ENCODE results near the gene MAP9. TPM values are rescaled to one million over a fixed set of nuclear protein-coding genes. Genes with fewer than 3 reads are reported as not detected.
"Not testable (repeated sequence)": the region's sequence is repeated elsewhere in the genome, so short reads cannot be mapped to it uniquely, and the experiment has no call there.

Gene MAP9
- polyA plus RNA-seq (2013): 10.6 and 10.9 TPM in 2 replicates

- no CpG with 5 or more reads among the region's 66 CpGs for WGBS (ENCODE audit: extremely low coverage, insufficient coverage, insufficient read length)
- Histone ChIP-seq H2BK5ac (ENCODE audit: low read depth, low read length, poor library complexity) (no peak within 1 kb of the TSS), H2AK5ac (ENCODE audit: low read length) (no peak within 1 kb of the TSS), H3K27ac (ENCODE audit: low read depth, low read length) (no peak within 1 kb of the TSS), H3K36me3 (ENCODE audit: control insufficient read depth in 1 of 2, insufficient read depth in 2 of 2, low read length in 2 of 2) (no peaks in the 10 kb centered on the region), H3K27me3 (ENCODE audit: insufficient read depth, low read length) (no peaks in the 10 kb centered on the region), H3K79me1 (ENCODE audit: low read length) (peaks cover 1% of the 10 kb centered on the region), H3K9ac (ENCODE audit: low read length) (peak within 1 kb of the TSS; percentile 21), H3K9me3 (ENCODE audit: insufficient read depth, low read depth, low read length) (no peaks in the 10 kb centered on the region), H3K23ac (ENCODE audit: low read length) (no peak within 1 kb of the TSS), H2AFZ (ENCODE audit: insufficient read depth, low read length, poor library complexity) (peak within 1 kb of the TSS; percentile 46), H3K14ac (ENCODE audit: low read length) (no peak within 1 kb of the TSS), H4K8ac (ENCODE audit: low read depth, low read length) (peak within 1 kb of the TSS; percentile 75), H2BK120ac (ENCODE audit: insufficient read depth, low read length, poor library complexity) (no peak within 1 kb of the TSS), H3K4me3 (ENCODE audit: low read depth, low read length) (peak within 1 kb of the TSS; percentile 82), H3K4me1 (ENCODE audit: control insufficient read depth in 1 of 2, insufficient read depth in 2 of 2, low read length in 2 of 2) (no peaks in the 10 kb centered on the region), H4K91ac (ENCODE audit: low read depth, low read length) (peak within 1 kb of the TSS; percentile 22), H4K12ac (ENCODE audit: low read depth, low read length) (no peak within 1 kb of the TSS), H3K18ac (ENCODE audit: low read length) (no peak within 1 kb of the TSS), H3K79me2 (ENCODE audit: control insufficient read depth, insufficient read depth, low read length, poor library complexity) (peaks cover 2% of the 10 kb centered on the region), H2BK12ac (ENCODE audit: low read length) (no peak within 1 kb of the TSS), H3K4me2 (ENCODE audit: low read length) (peak within 1 kb of the TSS; percentile 60), H3K4ac (ENCODE audit: low read depth, low read length) (no peak within 1 kb of the TSS)
- peak; percentile 73 to 79 for DNase-seq
Measured at GRCh38 chr4:155376387-155377268, at the start of gene MAP9. Gene MAP9 (minus strand): TSS chr4:155376965. CDS start chr4:155375850, 1,115 bp downstream.

GRCh38 chr4:155424778-155425177 is 48.0 kb upstream of the MAP9 start:
- not testable (repeated sequence) for H3K79me2 ChIP-seq (ENCODE audit: control insufficient read depth, insufficient read depth, low read length, poor library complexity); H3K4me1 ChIP-seq (ENCODE audit: control insufficient read depth in 1 of 2, insufficient read depth in 2 of 2, low read length in 2 of 2); H3K9me3 ChIP-seq (ENCODE audit: insufficient read depth, low read depth, low read length); H3K23ac ChIP-seq (ENCODE audit: low read length); H3K18ac ChIP-seq (ENCODE audit: low read length); H3K4me2 ChIP-seq (ENCODE audit: low read length); H3K14ac ChIP-seq (ENCODE audit: low read length); H4K91ac ChIP-seq (ENCODE audit: low read depth, low read length); H4K12ac ChIP-seq (ENCODE audit: low read depth, low read length); H3K79me1 ChIP-seq (ENCODE audit: low read length); H4K8ac ChIP-seq (ENCODE audit: low read depth, low read length); H2BK5ac ChIP-seq (ENCODE audit: low read depth, low read length, poor library complexity); H3K4ac ChIP-seq (ENCODE audit: low read depth, low read length); H3K27ac ChIP-seq (ENCODE audit: low read depth, low read length); H2AFZ ChIP-seq (ENCODE audit: insufficient read depth, low read length, poor library complexity); H3K27me3 ChIP-seq (ENCODE audit: insufficient read depth, low read length); H2AK5ac ChIP-seq (ENCODE audit: low read length); H3K4me3 ChIP-seq (ENCODE audit: low read depth, low read length); H3K9ac ChIP-seq (ENCODE audit: low read length); DNase-seq; H2BK12ac ChIP-seq (ENCODE audit: low read length); H2BK120ac ChIP-seq (ENCODE audit: insufficient read depth, low read length, poor library complexity); H3K36me3 ChIP-seq (ENCODE audit: control insufficient read depth in 1 of 2, insufficient read depth in 2 of 2, low read length in 2 of 2)
- no CpG with 5 or more reads among the region's 11 CpGs for WGBS (ENCODE audit: extremely low coverage, insufficient coverage, insufficient read length)

- Histone ChIP-seq H3K4me1 (ENCODE audit: control insufficient read depth in 1 of 2, insufficient read depth in 2 of 2, low read length in 2 of 2) (no peaks in the 10 kb centered on the region), H4K8ac (ENCODE audit: low read depth, low read length) (no peak overlapping the region), H3K4ac (ENCODE audit: low read depth, low read length) (no peak overlapping the region), H3K27ac (ENCODE audit: low read depth, low read length) (no peak overlapping the region), H4K12ac (ENCODE audit: low read depth, low read length) (no peak overlapping the region), H3K79me2 (ENCODE audit: control insufficient read depth, insufficient read depth, low read length, poor library complexity) (no peaks in the 10 kb centered on the region), H3K9me3 (ENCODE audit: insufficient read depth, low read depth, low read length) (peaks cover 2% of the 10 kb centered on the region), H3K23ac (ENCODE audit: low read length) (no peak overlapping the region), H2BK12ac (ENCODE audit: low read length) (no peak overlapping the region), H2BK120ac (ENCODE audit: insufficient read depth, low read length, poor library complexity) (no peak overlapping the region), H3K14ac (ENCODE audit: low read length) (no peak overlapping the region), H2BK5ac (ENCODE audit: low read depth, low read length, poor library complexity) (no peak overlapping the region), H3K9ac (ENCODE audit: low read length) (no peak overlapping the region), H2AK5ac (ENCODE audit: low read length) (no peak overlapping the region), H4K91ac (ENCODE audit: low read depth, low read length) (no peak overlapping the region), H3K36me3 (ENCODE audit: control insufficient read depth in 1 of 2, insufficient read depth in 2 of 2, low read length in 2 of 2) (no peaks in the 10 kb centered on the region), H3K4me2 (ENCODE audit: low read length) (no peak overlapping the region), H3K18ac (ENCODE audit: low read length) (no peak overlapping the region), H2AFZ (ENCODE audit: insufficient read depth, low read length, poor library complexity) (no peak overlapping the region), H3K79me1 (ENCODE audit: low read length) (no peaks in the 10 kb centered on the region), H3K4me3 (ENCODE audit: low read depth, low read length) (no peak overlapping the region), H3K27me3 (ENCODE audit: insufficient read depth, low read length) (no peaks in the 10 kb centered on the region)
- no peak for DNase-seq
- WGBS (ENCODE audit: extremely low coverage, insufficient coverage, insufficient read length): no CpG with 5 or more reads among the region's 1 CpG
Measured at GRCh38 chr4:155423671-155424070, 46.9 kb upstream of the MAP9 start.

GRCh38 chr4:155419266-155419665 is 42.5 kb upstream of the MAP9 start:
- no peaks in the 10 kb centered on the region for H3K36me3 ChIP-seq (ENCODE audit: control insufficient read depth in 1 of 2, insufficient read depth in 2 of 2, low read length in 2 of 2)
- no peak overlapping the region for H3K4ac ChIP-seq (ENCODE audit: low read depth, low read length)
- H2AK5ac ChIP-seq (ENCODE audit: low read length): no peak overlapping the region
- H3K18ac ChIP-seq (ENCODE audit: low read length): no peak overlapping the region
- no peak overlapping the region for H4K91ac ChIP-seq (ENCODE audit: low read depth, low read length)
- no peak overlapping the region for H4K8ac ChIP-seq (ENCODE audit: low read depth, low read length)
- no CpG with 5 or more reads among the region's 4 CpGs for WGBS (ENCODE audit: extremely low coverage, insufficient coverage, insufficient read length)
- no peak for DNase-seq
- no peaks in the 10 kb centered on the region for H3K27me3 ChIP-seq (ENCODE audit: insufficient read depth, low read length)
- H3K14ac ChIP-seq (ENCODE audit: low read length): no peak overlapping the region
- H4K12ac ChIP-seq (ENCODE audit: low read depth, low read length): no peak overlapping the region
- no peaks in the 10 kb centered on the region for H3K79me2 ChIP-seq (ENCODE audit: control insufficient read depth, insufficient read depth, low read length, poor library complexity)
- no peak overlapping the region for H3K4me2 ChIP-seq (ENCODE audit: low read length)
- H3K9me3 ChIP-seq (ENCODE audit: insufficient read depth, low read depth, low read length): no peaks in the 10 kb centered on the region
- no peak overlapping the region for H3K4me3 ChIP-seq (ENCODE audit: low read depth, low read length)
- H3K27ac ChIP-seq (ENCODE audit: low read depth, low read length): no peak overlapping the region
- H2BK12ac ChIP-seq (ENCODE audit: low read length): no peak overlapping the region
- H3K4me1 ChIP-seq (ENCODE audit: control insufficient read depth in 1 of 2, insufficient read depth in 2 of 2, low read length in 2 of 2): no peaks in the 10 kb centered on the region
- no peak overlapping the region for H2AFZ ChIP-seq (ENCODE audit: insufficient read depth, low read length, poor library complexity)
- no peak overlapping the region for H3K9ac ChIP-seq (ENCODE audit: low read length)
- H3K23ac ChIP-seq (ENCODE audit: low read length): no peak overlapping the region
- H2BK5ac ChIP-seq (ENCODE audit: low read depth, low read length, poor library complexity): no peak overlapping the region
- H2BK120ac ChIP-seq (ENCODE audit: insufficient read depth, low read length, poor library complexity): no peak overlapping the region
- H3K79me1 ChIP-seq (ENCODE audit: low read length): no peaks in the 10 kb centered on the region

All from trophoblast cell (in vitro differentiated cells and primary cell).